ENCODE results near the gene CCDC78. TPM values are rescaled to one million over a fixed set of nuclear protein-coding genes. Genes with fewer than 3 reads are reported as not detected.
"Not testable (repeated sequence)": the region's sequence is repeated elsewhere in the genome, so short reads cannot be mapped to it uniquely, and the experiment has no call there.

The CCDC78 gene
- total RNA-seq, 6 experiments from 2014 or later = 0.31 TPM; not detected in 5

- H3K9me3 ChIP-seq = no peaks in the 10 kb centered on the region
- DNase-seq = no peak
- ATAC-seq = peak in 2 of 4 donors; percentile 16 to 32
- WGBS (ENCODE audit: insufficient coverage, low coverage, low lambda C conversion rate, missing lambda C conversion rate) = 4% methylated on average over 8 of the region's 14 CpGs
- no peaks in the 10 kb centered on the region for H3K36me3 ChIP-seq
- H3K27me3 ChIP-seq = no peaks in the 10 kb centered on the region
- H3K4me1 ChIP-seq = no peaks in the 10 kb centered on the region
- intact Hi-C loops (cut with DNase I) = no loop called here
- H3K27ac ChIP-seq = no peak overlapping the region
- H3K4me3 ChIP-seq = no peak overlapping the region
- TF ChIP-seq CTCF (IDR thresholded peaks at IDR 0.05) = peak in 3 of 4 donors; percentile 14 to 24 (median 22)
- TF ChIP-seq POLR2A (IDR thresholded peaks at IDR 0.05) = no peak
Measured at GRCh38 chr16:745739-746138, 19.5 kb upstream of the CCDC78 start.

DNA sequence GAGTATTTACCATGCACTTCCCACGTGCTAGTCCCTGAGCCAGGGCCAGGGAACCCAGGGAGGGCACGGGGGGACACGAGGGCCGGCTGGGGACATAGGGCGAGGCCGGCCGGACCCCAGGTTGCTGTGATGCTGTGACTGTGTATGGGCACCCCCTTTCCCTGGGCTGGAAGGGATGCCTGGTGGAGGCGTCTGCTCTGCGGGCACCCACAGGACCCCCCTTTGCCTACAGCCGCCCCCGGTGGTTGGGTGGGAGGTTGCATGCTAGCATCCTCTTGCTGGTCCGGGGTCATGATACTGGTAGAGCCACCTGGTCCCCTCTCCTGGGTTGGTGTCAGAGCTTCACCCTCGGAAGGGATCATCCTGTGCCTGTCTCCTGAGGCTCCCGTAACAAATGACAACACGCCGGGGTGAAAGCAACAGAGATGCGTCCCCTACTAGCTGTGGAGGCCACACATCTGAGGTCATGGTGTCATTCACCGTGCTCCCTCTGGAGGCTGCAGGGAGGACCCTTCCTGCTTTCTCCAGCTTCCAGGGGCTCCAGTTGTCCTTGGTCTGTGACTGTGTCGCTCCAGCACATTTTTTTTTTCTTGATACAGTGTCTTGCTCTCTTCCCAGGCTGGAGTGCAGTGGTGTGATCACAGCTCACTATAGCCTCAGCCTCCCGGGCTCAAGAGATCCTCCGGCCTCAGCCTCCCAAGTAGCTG is 17.7 kb upstream of the CCDC78 start:
- TF ChIP-seq POLR2A (IDR thresholded peaks at IDR 0.05) (no peak), CTCF (IDR thresholded peaks at IDR 0.05) (no peak)
- no peaks in the 10 kb centered on the region for H3K27me3 ChIP-seq
- peaks cover 0 to 12% (median 5%) of the 10 kb centered on the region in 4 donors for H3K4me1 ChIP-seq
- no peak overlapping the region for H3K27ac ChIP-seq
- H3K4me3 ChIP-seq = no peak overlapping the region
- DNase-seq (no peak), ATAC-seq (no peak)
- 70% methylated on average over 7 of the region's 21 CpGs for WGBS (ENCODE audit: insufficient coverage, low coverage, low lambda C conversion rate, missing lambda C conversion rate)
- H3K36me3 ChIP-seq = no peaks in the 10 kb centered on the region
- H3K9me3 ChIP-seq = no peaks in the 10 kb centered on the region
- intact Hi-C loops (cut with DNase I) = no loop called here

DNA sequence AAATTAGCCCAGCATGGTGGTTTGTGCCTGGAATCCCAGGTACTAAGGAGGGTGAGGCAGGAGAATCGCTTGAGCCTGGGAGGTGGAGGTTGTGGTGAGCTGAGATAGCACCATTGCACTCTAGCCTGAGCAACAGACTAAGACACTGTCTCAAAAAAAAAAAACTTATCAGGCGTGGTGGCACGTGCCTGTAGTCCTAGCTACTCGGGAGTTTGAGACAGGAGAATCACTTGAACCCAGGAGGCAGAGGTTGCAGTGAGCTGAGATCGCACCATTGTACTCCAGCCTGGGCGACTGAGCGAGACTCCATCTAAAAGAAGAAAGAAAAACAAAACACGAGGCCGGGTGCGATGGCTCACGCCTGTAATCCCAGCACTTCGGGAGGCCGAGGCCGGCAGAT is 16.7 kb upstream of the CCDC78 start:
- H3K9me3 ChIP-seq; H3K36me3 ChIP-seq; H3K27ac ChIP-seq; intact Hi-C loops (cut with DNase I); H3K27me3 ChIP-seq; H3K4me3 ChIP-seq; DNase-seq; ATAC-seq: not testable (repeated sequence)
- 56% methylated on average over 10 of the region's 14 CpGs for WGBS (ENCODE audit: insufficient coverage, low coverage, low lambda C conversion rate, missing lambda C conversion rate)
- H3K4me1 ChIP-seq = peaks cover 0 to 12% (median 5%) of the 10 kb centered on the region in 4 donors

- no peak for ATAC-seq
- H3K27me3 ChIP-seq = no peaks in the 10 kb centered on the region
- WGBS (ENCODE audit: insufficient coverage, low coverage, low lambda C conversion rate, missing lambda C conversion rate) = 88% methylated on average over 8 of the region's 15 CpGs
- intact Hi-C loops (cut with DNase I) = no loop called here
- TF ChIP-seq POLR2A (IDR thresholded peaks at IDR 0.05) (no peak), CTCF (IDR thresholded peaks at IDR 0.05) (no peak)
- H3K4me1 ChIP-seq = peaks cover 0 to 12% (median 5%) of the 10 kb centered on the region in 4 donors
- H3K27ac ChIP-seq = no peak overlapping the region
- DNase-seq = no peak
- no peaks in the 10 kb centered on the region for H3K9me3 ChIP-seq
- no peak overlapping the region for H3K4me3 ChIP-seq
- H3K36me3 ChIP-seq = peaks cover 0 to 4% (median 2%) of the 10 kb centered on the region in 4 donors
Measured at GRCh38 chr16:741986-742629, 15.9 kb upstream of the CCDC78 start.
